D341Med (cell line): ENCODE results near the gene CCM2L.

Experiments used
- DNase-seq: peaks from one replicate; pipeline ENCODE4 v3.0.0; 2012; ENCODE audit warnings: low spot score

CCM2L gene

GRCh38 chr20:31996996-31997395, 13.2 kb upstream of the CCM2L start:
- DNase-seq: no peak

GRCh38 chr20:31998246-31998645, 12.0 kb upstream of the CCM2L start:
- no peak for DNase-seq

- DNase-seq: no peak
Measured at GRCh38 chr20:32003325-32003724, 6.9 kb upstream of the CCM2L start.

GRCh38 chr20:32004963-32005362, 5.3 kb upstream of the CCM2L start:
- no peak for DNase-seq

GRCh38 chr20:32006053-32006452, 4.2 kb upstream of the CCM2L start:
- no peak for DNase-seq

- DNase-seq: no peak
Measured at GRCh38 chr20:32006841-32007786, 3.1 kb upstream of the CCM2L start.

GRCh38 chr20:32007787-32008616, 2.2 kb upstream of the CCM2L start:
- DNase-seq: no peak

- DNase-seq: no peak
Measured at GRCh38 chr20:32009564-32009963, 674 bp upstream of the CCM2L start.

GRCh38 chr20:32010666-32011065, 428 bp downstream of the CCM2L start:
- no peak for DNase-seq

GRCh38 chr20:32012159-32012688, 2.0 kb downstream of the CCM2L start:
- DNase-seq: no peak

- DNase-seq: no peak
Measured at GRCh38 chr20:32013326-32013725, 3.1 kb downstream of the CCM2L start.

GRCh38 chr20:32017711-32018251, 7.5 kb downstream of the CCM2L start:
- DNase-seq: peak; percentile 83

GRCh38 chr20:32018269-32019155, 8.3 kb downstream of the CCM2L start:
- DNase-seq: peak; percentile 87

GRCh38 chr20:32019156-32019510, 8.9 kb downstream of the CCM2L start:
- peak; percentile 89 for DNase-seq

GRCh38 chr20:32019563-32020463, 9.6 kb downstream of the CCM2L start:
- DNase-seq: no peak

GRCh38 chr20:32021091-32021490, 10.9 kb downstream of the CCM2L start:
- DNase-seq: no peak

- DNase-seq: no peak
Measured at GRCh38 chr20:32024683-32025295, 14.6 kb downstream of the CCM2L start.

GRCh38 chr20:32027643-32028042, 17.4 kb downstream of the CCM2L start:
- DNase-seq: no peak

- DNase-seq: peak; percentile 54
Measured at GRCh38 chr20:32028647-32029372, 18.6 kb downstream of the CCM2L start.
